ENCODE results near the gene PDLIM3. TPM values are rescaled to one million over a fixed set of nuclear protein-coding genes. Genes with fewer than 3 reads are reported as not detected.

The PDLIM3 gene
- total and polyA plus RNA-seq, 11 donors, result 111 to 1,156 (median 246) TPM

GRCh38 chr4:185479507-185479971, 55.8 kb downstream of the PDLIM3 start:
- no peak for DNase-seq
- peaks cover 0 to 8% (median 0%) of the 10 kb centered on the region in 9 donors for H3K27me3 ChIP-seq
- peak in 2 of 4 donors; percentile 50 to 63 for ATAC-seq
- no peaks in the 10 kb centered on the region for H3K36me3 ChIP-seq
- WGBS, 4 donors, result 79 to 86% (median 84%) methylated on average over 1 of the region's 1 CpG
- intact Hi-C loops (cut with DNase I), result loop anchor here in 3 of 10 donors (10.0 kb wide), 1 partner anchor 555 kb away; no protein-coding TSS in a partner anchor
- no peak for TF ChIP-seq POLR2A (IDR thresholded peaks at IDR 0.05)
- TF ChIP-seq CTCF (IDR thresholded peaks at IDR 0.05), result no peak
- H3K4me3 ChIP-seq, result no peak overlapping the region
- peak overlapping the region in 1 of 12 donors; percentile 8 for H3K27ac ChIP-seq
- peaks cover 0 to 21% (median 0%) of the 10 kb centered on the region in 12 donors for H3K4me1 ChIP-seq
- H3K9me3 ChIP-seq, result no peaks in the 10 kb centered on the region

DNA sequence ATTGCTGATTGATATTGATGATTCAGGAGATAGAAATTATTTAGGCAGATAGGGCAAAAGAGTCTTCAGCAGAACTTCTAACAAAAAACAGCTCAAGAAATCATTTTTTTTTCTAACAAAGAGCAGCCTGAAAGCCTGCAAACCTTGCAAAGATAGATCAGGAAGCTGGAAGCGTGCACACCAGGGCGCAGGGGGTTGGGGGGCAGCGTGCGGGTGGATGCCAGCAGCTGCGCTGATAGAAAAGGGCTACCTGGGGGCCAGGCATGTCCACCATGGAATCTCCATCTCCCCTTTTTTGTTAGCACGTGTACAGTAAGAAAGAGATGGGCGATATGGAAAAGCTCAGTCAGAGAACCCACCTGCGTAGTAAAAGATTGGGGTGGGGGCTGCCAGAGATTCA, 62.1 kb downstream of the PDLIM3 start:
- 93 to 99% (median 98%) methylated on average over 8 of the region's 8 CpGs for WGBS, 4 donors
- TF ChIP-seq CTCF (IDR thresholded peaks at IDR 0.05) (no peak), POLR2A (IDR thresholded peaks at IDR 0.05) (no peak)
- peaks cover 0 to 13% (median 0%) of the 10 kb centered on the region in 9 donors for H3K27me3 ChIP-seq
- no peak for DNase-seq
- no peak for ATAC-seq
- no peaks in the 10 kb centered on the region for H3K36me3 ChIP-seq
- H3K4me3 ChIP-seq, result no peak overlapping the region
- intact Hi-C loops (cut with DNase I), result loop anchor here in 7 of 10 donors (2.0 to 10.0 kb wide), 8 partner anchors 46 to 562 kb away; partner anchors contain the start of gene UFSP2 (in 1 of the 7)
- H3K27ac ChIP-seq, result no peak overlapping the region
- H3K9me3 ChIP-seq, result no peaks in the 10 kb centered on the region
- H3K4me1 ChIP-seq, result peaks cover 0 to 17% (median 6%) of the 10 kb centered on the region in 12 donors

DNA sequence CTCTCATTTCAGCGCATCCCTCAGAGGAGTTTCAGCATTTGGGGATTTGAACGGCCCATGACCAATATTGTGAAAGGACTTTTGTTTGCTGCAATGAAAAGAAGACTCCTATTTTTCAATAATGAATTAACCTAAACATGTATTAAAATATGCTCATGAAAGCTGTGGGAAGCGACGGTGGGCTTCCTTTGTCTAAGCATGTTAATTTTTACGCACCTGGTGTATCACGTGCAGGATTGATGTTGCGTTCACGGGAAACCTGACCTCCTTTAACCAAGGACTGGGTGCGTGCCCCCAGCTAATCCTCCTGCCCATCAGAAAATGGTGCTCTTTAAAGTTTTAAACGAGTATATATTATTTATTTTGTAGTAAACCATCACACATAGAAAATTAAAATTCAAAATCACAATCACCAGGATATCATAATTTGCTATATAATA, 63.2 kb downstream of the PDLIM3 start:
- intact Hi-C loops (cut with DNase I), result loop anchor here in 7 of 10 donors (2.0 to 10.0 kb wide), 8 partner anchors 45 to 563 kb away; partner anchors contain the start of gene UFSP2 (in 1 of the 7)
- ATAC-seq, result no peak
- H3K27me3 ChIP-seq, result peaks cover 0 to 11% (median 0%) of the 10 kb centered on the region in 9 donors
- no peaks in the 10 kb centered on the region for H3K9me3 ChIP-seq
- DNase-seq, result no peak
- H3K27ac ChIP-seq, result peak overlapping the region in 4 of 12 donors; percentile 69 to 83 (median 80)
- no peaks in the 10 kb centered on the region for H3K36me3 ChIP-seq
- WGBS, 4 donors, result 35 to 48% (median 45%) methylated on average over 10 of the region's 10 CpGs
- H3K4me3 ChIP-seq, result peak overlapping the region; percentile 68 to 97 (median 88)
- TF ChIP-seq POLR2A (IDR thresholded peaks at IDR 0.05) (no peak), CTCF (IDR thresholded peaks at IDR 0.05) (no peak)
- H3K4me1 ChIP-seq, result peaks cover 0 to 17% (median 6%) of the 10 kb centered on the region in 12 donors

- H3K36me3 ChIP-seq, result no peaks in the 10 kb centered on the region
- H3K27ac ChIP-seq, result peak within 1 kb of the TSS in 11 of 12 donors; percentile 17 to 83 (median 57)
- peaks cover 0 to 17% (median 6%) of the 10 kb centered on the region in 12 donors for H3K4me1 ChIP-seq
- WGBS, 4 donors, result 1 to 2% (median 1%) methylated on average over 57 to 93 of the region's 93 CpGs
- H3K4me3 ChIP-seq, result peak within 1 kb of the TSS; percentile 68 to 97 (median 88)
- DNase-seq, result peak; percentile 92 to 98 (median 97)
- peaks cover 0 to 11% (median 0%) of the 10 kb centered on the region in 9 donors for H3K27me3 ChIP-seq
- peak in 1 of 2 donors; percentile 51 for TF ChIP-seq POLR2A (IDR thresholded peaks at IDR 0.05)
- TF ChIP-seq CTCF (IDR thresholded peaks at IDR 0.05), result peak; percentile 46 to 96 (median 78)
- intact Hi-C loops (cut with DNase I), result loop anchor here (1.0 to 10.0 kb wide), 10 partner anchors 44 to 563 kb away; partner anchors contain the start of gene UFSP2 (in 1 of the 10)
- H3K9me3 ChIP-seq, result no peaks in the 10 kb centered on the region
- ATAC-seq, result peak; percentile 96 to 99 (median 98)
Observed at GRCh38 chr4:185471235-185472102, 63.8 kb downstream of the PDLIM3 start, which contains the start of gene CCDC110. Gene CCDC110, minus strand, starts transcription at chr4:185471733. Its CDS starts 50 bp downstream, at chr4:185471683.
